Astrocyte (in vitro differentiated cells and primary cell): ENCODE measurements around the gene RASD1. TPM values are rescaled to one million over a fixed set of nuclear protein-coding genes. Genes with fewer than 3 reads are reported as not detected.

Experiments
- DNase-seq: peaks from one replicate; pipeline ENCODE4 v3.0.0-alpha.2; 2010; ENCODE audit warnings: low read depth
- FAIRE-seq: peaks from 2 replicates; lab custom pipeline; 2011; peaks lifted over from hg19 to GRCh38; lab: Jason Lieb, UNC
- H2AFZ ChIP-seq: 2 replicates; pipeline ENCODE4 v1.6.0; 2012; ENCODE audit warnings: low read depth, low read length, inconsistent platforms
- H3K27ac ChIP-seq: 2 replicates; pipeline ENCODE4 v1.5.1; 2011; ENCODE audit warnings: low read depth, low read length, inconsistent platforms
- H3K27me3 ChIP-seq: 2 replicates; pipeline ENCODE4 v1.6.0; 2011; ENCODE audit warnings: low read length, inconsistent platforms; ENCODE audit not compliant: insufficient read depth
- H3K36me3 ChIP-seq: 2 replicates; pipeline ENCODE4 v1.5.1; 2011; ENCODE audit warnings: low read length, inconsistent platforms; ENCODE audit not compliant: insufficient read depth
- H3K4me1 ChIP-seq: 2 replicates; pipeline ENCODE4 v1.5.1; 2011; ENCODE audit warnings: low read length, inconsistent platforms; ENCODE audit not compliant: insufficient read depth
- H3K4me2 ChIP-seq: 2 replicates; pipeline ENCODE4 v1.6.0; 2012; ENCODE audit warnings: low read length, inconsistent platforms
- H3K4me3 ChIP-seq: 2 replicates; pipeline ENCODE4 v1.5.1; 2011; ENCODE audit warnings: low read depth, mild to moderate bottlenecking, low read length, inconsistent platforms; ENCODE audit not compliant: insufficient read depth
- H3K79me2 ChIP-seq: 2 replicates; pipeline ENCODE4 v1.6.0; 2012; ENCODE audit warnings: mild to moderate bottlenecking, low read length, inconsistent platforms; ENCODE audit not compliant: insufficient read depth
- H3K9ac ChIP-seq: 2 replicates; pipeline ENCODE4 v1.6.0; 2012; ENCODE audit warnings: mild to moderate bottlenecking, low read length, inconsistent platforms
- H3K9me3 ChIP-seq: 2 replicates; pipeline ENCODE4 v1.5.1; 2012; ENCODE audit warnings: low read depth, mild to moderate bottlenecking, low read length, inconsistent platforms; ENCODE audit not compliant: insufficient read depth
- H4K20me1 ChIP-seq: 2 replicates; pipeline ENCODE4 v1.6.0; 2012; ENCODE audit warnings: low read length, inconsistent platforms; ENCODE audit not compliant: insufficient read depth
- H3K27ac Mint-ChIP-seq: one replicate; pipeline ENCODE4 v1.8.0; 2021; ENCODE audit warnings: mild to moderate bottlenecking, mixed read lengths; ENCODE audit not compliant: unreplicated experiment
- H3K27me3 Mint-ChIP-seq: one replicate; pipeline ENCODE4 v1.8.0; 2021; ENCODE audit warnings: low read depth, mixed read lengths; ENCODE audit not compliant: unreplicated experiment
- H3K36me3 Mint-ChIP-seq: one replicate; pipeline ENCODE4 v1.8.0; 2021; ENCODE audit warnings: low read depth, mixed read lengths; ENCODE audit not compliant: unreplicated experiment
- H3K4me1 Mint-ChIP-seq: one replicate; pipeline ENCODE4 v1.8.0; 2021; ENCODE audit warnings: low read depth, mixed read lengths; ENCODE audit not compliant: unreplicated experiment
- H3K4me3 Mint-ChIP-seq: one replicate; pipeline ENCODE4 v1.8.0; 2021; ENCODE audit warnings: mild to moderate bottlenecking, moderate library complexity, mixed read lengths; ENCODE audit not compliant: unreplicated experiment
- H3K9me3 Mint-ChIP-seq: one replicate; pipeline ENCODE4 v1.8.0; 2021; ENCODE audit warnings: mild to moderate bottlenecking, mixed read lengths; ENCODE audit not compliant: unreplicated experiment
- EZH2 ChIP-seq: IDR thresholded peaks from 2 replicates; pipeline ENCODE4 v1.6.1; 2012; ENCODE audit warnings: mild to moderate bottlenecking, low read length, inconsistent platforms; ENCODE audit not compliant: insufficient read depth
- total RNA-seq: library from RNA; stranded (reverse); gene quantifications from 2 replicates; pipeline ENCODE4 v1.2.1, GENCODE V29; 2021
- TF ChIP-seq, protein P1 (sequence below): IDR thresholded peaks from 2 replicates; pipeline ENCODE4 v1.5.1; 2011; ENCODE audit warnings: low read depth, mild to moderate bottlenecking, inconsistent platforms, low read length, moderate library complexity; ENCODE audit not compliant: insufficient read depth

The RASD1 gene
- total RNA-seq, 1 donor from 2014 or later = 0.77 TPM

DNA sequence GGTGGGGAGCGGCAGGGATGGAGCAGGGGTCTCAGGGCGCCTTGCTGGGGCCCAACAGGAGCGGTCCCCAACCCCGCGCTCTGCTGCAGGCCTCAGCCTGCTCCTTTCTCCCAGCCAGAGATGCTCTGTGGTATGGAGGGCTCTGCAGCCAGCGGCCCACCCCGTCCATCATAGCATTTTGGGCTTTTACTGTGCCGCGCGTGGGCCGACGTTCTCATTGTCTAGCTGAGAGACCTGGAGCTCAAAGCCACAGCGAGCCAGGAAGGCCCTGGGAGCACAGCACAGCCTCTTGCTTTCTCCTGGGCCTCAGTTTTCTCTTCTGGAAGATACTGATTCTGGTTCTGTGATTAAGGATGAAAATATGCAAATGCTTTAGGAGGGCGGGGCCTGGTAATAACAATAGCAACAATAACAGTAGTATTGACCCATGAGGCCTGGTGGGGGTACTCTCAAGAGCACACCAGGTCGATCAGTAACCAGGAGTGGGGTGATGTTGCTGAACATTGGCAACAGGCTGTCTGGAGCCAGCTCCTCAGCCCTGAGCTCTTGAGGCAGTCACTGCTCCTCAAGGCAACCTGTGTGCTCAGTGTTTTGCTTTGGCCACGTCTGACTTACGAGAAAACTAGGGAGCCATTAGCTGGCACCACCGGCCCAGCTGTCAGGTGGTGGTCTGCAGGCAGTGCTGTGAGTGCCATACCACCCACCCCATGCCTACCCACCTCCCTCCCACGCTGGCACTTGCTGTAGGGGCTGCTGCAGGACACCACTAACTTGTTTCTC is 1.1 kb upstream of the RASD1 start:
- TF ChIP-seq EZH2 = no peak
- TF ChIP-seq, protein P1, sequence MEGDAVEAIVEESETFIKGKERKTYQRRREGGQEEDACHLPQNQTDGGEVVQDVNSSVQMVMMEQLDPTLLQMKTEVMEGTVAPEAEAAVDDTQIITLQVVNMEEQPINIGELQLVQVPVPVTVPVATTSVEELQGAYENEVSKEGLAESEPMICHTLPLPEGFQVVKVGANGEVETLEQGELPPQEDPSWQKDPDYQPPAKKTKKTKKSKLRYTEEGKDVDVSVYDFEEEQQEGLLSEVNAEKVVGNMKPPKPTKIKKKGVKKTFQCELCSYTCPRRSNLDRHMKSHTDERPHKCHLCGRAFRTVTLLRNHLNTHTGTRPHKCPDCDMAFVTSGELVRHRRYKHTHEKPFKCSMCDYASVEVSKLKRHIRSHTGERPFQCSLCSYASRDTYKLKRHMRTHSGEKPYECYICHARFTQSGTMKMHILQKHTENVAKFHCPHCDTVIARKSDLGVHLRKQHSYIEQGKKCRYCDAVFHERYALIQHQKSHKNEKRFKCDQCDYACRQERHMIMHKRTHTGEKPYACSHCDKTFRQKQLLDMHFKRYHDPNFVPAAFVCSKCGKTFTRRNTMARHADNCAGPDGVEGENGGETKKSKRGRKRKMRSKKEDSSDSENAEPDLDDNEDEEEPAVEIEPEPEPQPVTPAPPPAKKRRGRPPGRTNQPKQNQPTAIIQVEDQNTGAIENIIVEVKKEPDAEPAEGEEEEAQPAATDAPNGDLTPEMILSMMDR = no peak
- Mint-ChIP-seq H3K27ac (no peak overlapping the region), H3K4me3 (peak overlapping the region; percentile 60), H3K36me3 (no peaks in the 10 kb centered on the region), H3K9me3 (no peaks in the 10 kb centered on the region), H3K27me3 (peaks cover 38% of the 10 kb centered on the region), H3K4me1 (peaks cover 3% of the 10 kb centered on the region)
- H3K79me2 ChIP-seq = no peaks in the 10 kb centered on the region
- peak overlapping the region; percentile 99 for H3K4me2 ChIP-seq
- no peaks in the 10 kb centered on the region for H3K9me3 ChIP-seq
- H3K4me1 ChIP-seq = peaks cover 19% of the 10 kb centered on the region
- H3K27ac ChIP-seq = no peak overlapping the region
- no peak overlapping the region for H3K4me3 ChIP-seq
- H3K36me3 ChIP-seq = no peaks in the 10 kb centered on the region
- FAIRE-seq (no peak), DNase-seq (peak; percentile 5)
- peaks cover 21% of the 10 kb centered on the region for H4K20me1 ChIP-seq
- H3K27me3 ChIP-seq = peaks cover 10% of the 10 kb centered on the region
- peak overlapping the region; percentile 20 for H2AFZ ChIP-seq
- peak overlapping the region; percentile 73 for H3K9ac ChIP-seq

DNA sequence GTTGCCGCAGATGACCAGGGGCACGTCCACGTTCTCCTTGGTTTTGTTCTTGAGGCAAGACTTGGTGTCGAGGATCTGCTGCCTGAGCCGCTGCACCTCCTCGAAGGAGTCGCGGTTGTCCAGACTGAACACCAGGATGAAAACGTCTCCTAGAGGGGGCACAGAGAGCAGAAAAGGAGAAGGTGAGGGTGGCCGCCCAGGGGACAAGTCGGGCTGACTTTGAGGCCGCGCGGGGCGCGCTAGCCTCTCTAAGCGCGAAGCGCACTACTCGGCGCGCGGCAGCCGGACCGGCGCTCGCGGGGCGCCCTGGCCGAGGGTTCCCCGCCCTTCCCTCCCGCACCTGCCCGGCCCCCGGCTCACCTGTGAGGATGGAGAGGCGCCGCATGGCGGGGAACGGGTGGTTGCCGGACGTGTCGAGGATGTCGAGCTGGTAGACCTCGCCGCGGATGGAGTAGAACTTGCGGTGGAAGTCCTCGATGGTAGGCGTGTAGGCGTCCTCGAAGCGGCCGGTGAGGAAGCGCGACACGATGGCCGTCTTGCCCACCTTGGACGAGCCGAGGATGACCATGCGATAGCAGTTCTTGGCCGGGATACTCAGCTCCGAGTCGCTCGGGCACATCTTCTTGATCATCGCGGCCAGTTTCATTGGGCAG is 533 bp downstream of the RASD1 start:
- Histone ChIP-seq H2AFZ (peak overlapping the region; percentile 76), H3K36me3 (peaks cover under 1% of the 10 kb centered on the region), H3K9me3 (no peaks in the 10 kb centered on the region), H3K79me2 (no peaks in the 10 kb centered on the region), H3K4me1 (peaks cover 19% of the 10 kb centered on the region), H3K9ac (peak overlapping the region; percentile 70), H3K27ac (no peak overlapping the region), H3K4me3 (peak overlapping the region; percentile 68), H3K4me2 (peak overlapping the region; percentile 99), H3K27me3 (peaks cover 5% of the 10 kb centered on the region), H4K20me1 (peaks cover 33% of the 10 kb centered on the region)
- peak overlapping the region; percentile 90 for H3K27ac Mint-ChIP-seq
- TF ChIP-seq EZH2 = peak; percentile 19
- TF ChIP-seq, protein P1 = no peak
- peaks cover 25% of the 10 kb centered on the region for H3K27me3 Mint-ChIP-seq
- peaks cover 6% of the 10 kb centered on the region for H3K36me3 Mint-ChIP-seq
- no peak for FAIRE-seq
- peak; percentile 12 for DNase-seq
- H3K9me3 Mint-ChIP-seq = no peaks in the 10 kb centered on the region
- peaks cover 3% of the 10 kb centered on the region for H3K4me1 Mint-ChIP-seq
- H3K4me3 Mint-ChIP-seq = peak overlapping the region; percentile 82
